ENCODE measurements around the gene GRK5.

GRK5 gene

GRCh38 chr10:119367841-119368549 is 160.6 kb downstream of the GRK5 start:
- TF ChIP-seq CTCF (IDR thresholded peaks at IDR 0.05): no peak
- H3K27ac ChIP-seq: no peak overlapping the region
- H3K27me3 ChIP-seq: peaks cover 15% of the 10 kb centered on the region

GRCh38 chr10:119368581-119368980 is 161.2 kb downstream of the GRK5 start:
- Histone ChIP-seq H3K27ac (no peak overlapping the region), H3K27me3 (peaks cover 15% of the 10 kb centered on the region), H3K9me3 (no peaks in the 10 kb centered on the region), H3K4me1 (ENCODE audit: control insufficient read depth in 1 of 2, insufficient read depth in 1 of 2, low read depth in 1 of 2, low read length in 1 of 2) (peaks cover 0 to 16% of the 10 kb centered on the region in 2 experiments), H3K36me3 (no peaks in the 10 kb centered on the region), H3K4me3 (ENCODE audit: low read depth in 1 of 2, low read length in 1 of 2) (no peak overlapping the region)
- TF ChIP-seq CTCF (IDR thresholded peaks at IDR 0.05): no peak

More at GRCh38 chr10:119367841-119368549, 160.6 kb downstream of the GRK5 start:
- H3K36me3 ChIP-seq: no peaks in the 10 kb centered on the region
- no peaks in the 10 kb centered on the region for H3K9me3 ChIP-seq
- no peak overlapping the region for H3K4me3 ChIP-seq (ENCODE audit: low read depth in 1 of 2, low read length in 1 of 2)
- H3K4me1 ChIP-seq (ENCODE audit: control insufficient read depth in 1 of 2, insufficient read depth in 1 of 2, low read depth in 1 of 2, low read length in 1 of 2): peaks cover 0 to 16% of the 10 kb centered on the region in 2 experiments

- Histone ChIP-seq H3K4me3 (ENCODE audit: low read depth in 1 of 2, low read length in 1 of 2) (no peak overlapping the region), H3K27ac (no peak overlapping the region), H3K4me1 (ENCODE audit: control insufficient read depth in 1 of 2, insufficient read depth in 1 of 2, low read depth in 1 of 2, low read length in 1 of 2) (peaks cover 0 to 16% of the 10 kb centered on the region in 2 experiments), H3K9me3 (no peaks in the 10 kb centered on the region), H3K36me3 (no peaks in the 10 kb centered on the region), H3K27me3 (peaks cover 15% of the 10 kb centered on the region)
- no peak for TF ChIP-seq CTCF (IDR thresholded peaks at IDR 0.05)
Measured at GRCh38 chr10:119368991-119369869, 161.9 kb downstream of the GRK5 start.

GRCh38 chr10:119370111-119370741 is 162.9 kb downstream of the GRK5 start:
- no peaks in the 10 kb centered on the region for H3K36me3 ChIP-seq
- peaks cover 0 to 16% of the 10 kb centered on the region in 2 experiments for H3K4me1 ChIP-seq (ENCODE audit: control insufficient read depth in 1 of 2, insufficient read depth in 1 of 2, low read depth in 1 of 2, low read length in 1 of 2)
- no peak overlapping the region for H3K4me3 ChIP-seq (ENCODE audit: low read depth in 1 of 2, low read length in 1 of 2)
- peaks cover 15% of the 10 kb centered on the region for H3K27me3 ChIP-seq
- TF ChIP-seq CTCF (IDR thresholded peaks at IDR 0.05): no peak
- H3K27ac ChIP-seq: no peak overlapping the region
- no peaks in the 10 kb centered on the region for H3K9me3 ChIP-seq

- TF ChIP-seq CTCF (IDR thresholded peaks at IDR 0.05): no peak
- H3K27ac ChIP-seq: no peak overlapping the region
- H3K4me1 ChIP-seq (ENCODE audit: control insufficient read depth in 1 of 2, insufficient read depth in 1 of 2, low read depth in 1 of 2, low read length in 1 of 2): peaks cover 0 to 16% of the 10 kb centered on the region in 2 experiments
Measured at GRCh38 chr10:119370972-119371703, 163.8 kb downstream of the GRK5 start.

More at GRCh38 chr10:119370972-119371703, 163.8 kb downstream of the GRK5 start:
- Histone ChIP-seq H3K9me3 (no peaks in the 10 kb centered on the region), H3K4me3 (ENCODE audit: low read depth in 1 of 2, low read length in 1 of 2) (no peak overlapping the region), H3K27me3 (peaks cover 15% of the 10 kb centered on the region), H3K36me3 (no peaks in the 10 kb centered on the region)

All from neutrophil (primary cell).